GM12878 (cell line): ENCODE measurements around the gene RWDD2A. TPM values are rescaled to one million over a fixed set of nuclear protein-coding genes. Genes with fewer than 3 reads are reported as not detected.

ENCODE experiments used
- ATAC-seq: fragments of 200-7000 bp; cut with Tn5 transposase; 3 replicates; pipeline ENCODE4 v1.9.1; 2020; ENCODE audit warnings: mild to moderate bottlenecking, moderate library complexity
- BruUV-seq: library from RNA; stranded (reverse); fragments of 400-500 nt; replicated peaks from 2 replicates; lab custom pipeline; 2021; lab: Mats Ljungman, UMichigan
- CTCF ChIA-PET: fragments of 300-600 bp; sonication (Branson Sonifier 250); formaldehyde crosslinking; extraction: SDS; loops from one replicate; lab custom pipeline; 2021; ENCODE audit warnings: inconsistent platforms; lab: Yijun Ruan, JAX
- POLR2A ChIA-PET: fragments of 350-600 bp; formaldehyde crosslinking; extraction: SDS; loops from one replicate; lab custom pipeline; 2021; ENCODE audit warnings: inconsistent platforms; lab: Charles Lee
- RAD21 ChIA-PET: fragments of 300-600 bp; sonication (Branson Sonifier 250); formaldehyde crosslinking; loops from one replicate; lab custom pipeline; 2023; ENCODE audit warnings: antibody characterized with exemption; ENCODE audit not compliant: unreplicated experiment; lab: Charles Lee
- SMC1A ChIA-PET: fragments of 300-600 bp; sonication (Branson Sonifier 250); formaldehyde crosslinking; loops from one replicate; lab custom pipeline; 2023; ENCODE audit not compliant: unreplicated experiment, uncharacterized antibody; lab: Charles Lee
- DNase-seq: peaks from one replicate; pipeline ENCODE4 v3.0.0-alpha.2; 2011; ENCODE audit warnings: low read depth, low spot score
- FAIRE-seq: peaks from 3 replicates; lab custom pipeline; 2011; peaks lifted over from hg19 to GRCh38; lab: Jason Lieb, UNC
- H2AFZ ChIP-seq: 2 replicates; pipeline ENCODE4 v1.6.0; 2011; ENCODE audit warnings: low read depth, low read length, control low read depth; ENCODE audit not compliant: control insufficient read depth
- H3K27ac ChIP-seq: 2 replicates; pipeline ENCODE4 v1.5.1; 2011; ENCODE audit warnings: control low read depth; ENCODE audit not compliant: control insufficient read depth, insufficient read depth
- H3K27me3 ChIP-seq, 2 experiments: replicated peaks in 1 of 2; 2 replicates each; pipeline versions ENCODE4 v1.6.0 to v1.6.1; 2011; ENCODE audit warnings: low read length in 1 of 2; ENCODE audit not compliant: control insufficient read depth in 2 of 2, insufficient read depth in 2 of 2
- H3K36me3 ChIP-seq, 2 experiments: 2 replicates each; pipeline ENCODE4 v1.5.1; 2011; ENCODE audit warnings: low read length in 1 of 2; ENCODE audit not compliant: control insufficient read depth in 2 of 2, insufficient read depth in 2 of 2
- H3K4me1 ChIP-seq: 2 replicates; pipeline ENCODE4 v1.6.1; 2011; ENCODE audit warnings: mild to moderate bottlenecking, low read length, moderate library complexity, mixed read lengths; ENCODE audit not compliant: control insufficient read depth, insufficient read depth
- H3K4me2 ChIP-seq: 2 replicates; pipeline ENCODE4 v1.6.0; 2011; ENCODE audit warnings: control low read depth; ENCODE audit not compliant: control insufficient read depth, insufficient read depth
- H3K4me3 ChIP-seq: fragments of 200-600 bp; sonication (generic); 2 replicates; pipeline ENCODE4 v1.5.1; 2016
- H3K79me2 ChIP-seq: 2 replicates; pipeline ENCODE4 v1.6.0; 2011; ENCODE audit warnings: low read length; ENCODE audit not compliant: control insufficient read depth, insufficient read depth
- H3K9ac ChIP-seq: 2 replicates; pipeline ENCODE4 v1.8.0; 2011; ENCODE audit warnings: low read length, control low read depth, mixed read lengths; ENCODE audit not compliant: control insufficient read depth, insufficient read depth
- H3K9me3 ChIP-seq: replicated peaks from 3 replicates; pipeline ENCODE4 v1.5.1; 2011; ENCODE audit warnings: mild to moderate bottlenecking, low read length; ENCODE audit not compliant: control insufficient read depth, insufficient read depth
- H4K20me1 ChIP-seq: 2 replicates; pipeline ENCODE4 v1.6.0; 2011; ENCODE audit not compliant: control insufficient read depth, insufficient read depth
- BMI1 ChIP-seq: fragments of 450-650 bp; IDR thresholded peaks from 2 replicates; pipeline ENCODE4 v1.6.1; 2016; ENCODE audit warnings: mild to moderate bottlenecking, moderate library complexity, borderline replicate concordance
- CREM ChIP-seq: IDR thresholded peaks from 2 replicates; pipeline ENCODE4 v1.6.1; 2014; ENCODE audit warnings: antibody characterized with exemption, low read depth
- ETV6 ChIP-seq, 2 experiments: fragments of 450-650 bp in 1 of 2; IDR thresholded peaks in 1 of 2; conservative IDR thresholded peaks in 1 of 2; 2 replicates each; pipeline ENCODE4 v1.6.1; 2014; ENCODE audit warnings: antibody characterized with exemption in 1 of 2, borderline replicate concordance in 1 of 2, low read depth in 1 of 2, mild to moderate bottlenecking in 1 of 2, moderate library complexity in 1 of 2
- FOS ChIP-seq: IDR thresholded peaks from 3 replicates; pipeline ENCODE4 v1.6.1; 2011; ENCODE audit warnings: borderline replicate concordance; ENCODE audit not compliant: insufficient read length; ENCODE audit errors: extremely low read depth
- GABPA ChIP-seq: IDR thresholded peaks from 2 replicates; pipeline ENCODE4 v1.6.1; 2014; ENCODE audit warnings: antibody characterized with exemption, low read depth, mild to moderate bottlenecking, inconsistent platforms
- IKZF1 ChIP-seq: fragments of 450-650 bp; conservative IDR thresholded peaks from 2 replicates; pipeline ENCODE4 v1.6.1; 2017; ENCODE audit warnings: antibody characterized with exemption, mild to moderate bottlenecking
- NFIC ChIP-seq: IDR thresholded peaks from 2 replicates; pipeline ENCODE4 v1.6.1; 2012; ENCODE audit warnings: low read depth, mild to moderate bottlenecking, inconsistent platforms, low read length, moderate library complexity
- NR2C1 ChIP-seq: fragments of 450-650 bp; IDR thresholded peaks from 2 replicates; pipeline ENCODE4 v1.6.1; 2017; ENCODE audit warnings: antibody characterized with exemption, mild to moderate bottlenecking, moderate library complexity
- NR2C2 ChIP-seq: IDR thresholded peaks from 2 replicates; pipeline ENCODE4 v1.6.1; 2011; ENCODE audit warnings: borderline replicate concordance, low read depth; ENCODE audit not compliant: control insufficient read depth, insufficient read length
- PBX3 ChIP-seq: IDR thresholded peaks from 2 replicates; pipeline ENCODE4 v1.6.1; 2011; ENCODE audit warnings: mild to moderate bottlenecking, low read depth, low read length, moderate library complexity; ENCODE audit not compliant: insufficient replicate concordance
- RFX5 ChIP-seq: IDR thresholded peaks from 2 replicates; pipeline ENCODE4 v1.6.1; 2011; ENCODE audit warnings: low read depth, low read length, improper control_type of control experiment
- TAF1 ChIP-seq: IDR thresholded peaks from 2 replicates; pipeline ENCODE4 v1.6.1; 2011; ENCODE audit warnings: mild to moderate bottlenecking, low read depth, low read length, borderline replicate concordance
- TCF12 ChIP-seq: IDR thresholded peaks from 2 replicates; pipeline ENCODE4 v1.6.1; 2011; ENCODE audit warnings: low read depth, mild to moderate bottlenecking, low read length
- TCF3 ChIP-seq: IDR thresholded peaks from 2 replicates; pipeline ENCODE4 v1.6.1; 2012; ENCODE audit warnings: low read depth, mild to moderate bottlenecking, low read length, borderline replicate concordance; ENCODE audit not compliant: insufficient read depth
- YBX1 ChIP-seq: fragments of 450-650 bp; IDR thresholded peaks from 2 replicates; pipeline ENCODE4 v1.6.1; 2016; ENCODE audit warnings: antibody characterized with exemption
- ZNF217 ChIP-seq: fragments of 450-650 bp; IDR thresholded peaks from 2 replicates; pipeline ENCODE4 v1.6.1; 2017; ENCODE audit warnings: antibody characterized with exemption, mild to moderate bottlenecking
- ZNF274 ChIP-seq: IDR thresholded peaks from one replicate; pipeline ENCODE4 v1.8.0; 2011; ENCODE audit not compliant: insufficient read length, insufficient read depth
- ZNF622 ChIP-seq: fragments of 450-650 bp; IDR thresholded peaks from 2 replicates; pipeline ENCODE4 v1.6.1; 2017; ENCODE audit warnings: mild to moderate bottlenecking, inconsistent platforms
- WGBS: methylation state at CpG from one replicate; pipeline ENCODE4 v1.1.6; 2016; ENCODE audit warnings: low lambda C conversion rate; ENCODE audit not compliant: insufficient replicate concordance, insufficient coverage; ENCODE audit errors: missing lambda C conversion rate; 5-methylcytosine and 5-hydroxymethylcytosine counted together
- in situ Hi-C: fragments of 300-500 bp; cut with MboI; formaldehyde crosslinking; loops from 9 replicates; pipeline ENCODE4 v1.14.3; 2018; ENCODE audit warnings: mixed read lengths
- intact Hi-C: fragments of 100-400 bp; cut with micrococcal nuclease; formaldehyde crosslinking; loops from one replicate; pipeline ENCODE4 v1.14.2; 2022; ENCODE audit not compliant: unreplicated experiment
- polyA plus RNA-seq, 11 experiments: library from polyadenylated mRNA; depleted of rRNA in 4 of 11; unstranded in 6 of 11; stranded (reverse) in 5 of 11; fragments of >200 nt; fragmentation: Nextera tagmentation in 4 of 11; fragmentation: Illumina TruSeq in 1 of 11; extraction: Ambion mirVana in 4 of 11; extraction: Trizol in 1 of 11; gene quantifications; 1 replicate in 1 of 11; 2 replicates in 10 of 11; pipeline versions ENCODE4 v1.2.1 to v1.2.3, GENCODE V29; 2011 to 2016; ENCODE audit warnings: inconsistent platforms in 2 of 11, missing spikeins in 2 of 11, low read depth in 1 of 11
- total RNA-seq, 4 experiments: library from RNA; depleted of rRNA in 3 of 4; stranded (reverse); fragments of >200 nt in 3 of 4; fragmentation: Illumina TruSeq in 1 of 4; extraction: Trizol in 1 of 4; gene quantifications; 2 replicates each; pipeline versions ENCODE4 v1.2.1 to v1.2.3, GENCODE V29; 2013 to 2021
- TF ChIP-seq, protein P1 (sequence below): fragments of 450-650 bp; formaldehyde crosslinking; IDR thresholded peaks from 2 replicates; pipeline ENCODE4 v1.4.0; 2020; ENCODE audit warnings: mild to moderate bottlenecking, moderate library complexity

RWDD2A gene
- total and polyA plus RNA-seq, 10 of the 15 experiments (the other 5 are each of a cell fraction or from before 2014, with no cell fraction given), result 2.3 to 4.6 (median 2.9) TPM

GRCh38 chr6:83151114-83151513, 42.0 kb upstream of the RWDD2A start:
- no peak overlapping the region for H3K4me2 ChIP-seq
- RAD21 ChIA-PET, result no interaction called here
- FAIRE-seq (no peak), DNase-seq (no peak), ATAC-seq (no peak)
- POLR2A ChIA-PET, result no interaction called here
- SMC1A ChIA-PET, result no interaction called here
- H4K20me1 ChIP-seq, result no peaks in the 10 kb centered on the region
- H3K79me2 ChIP-seq, result no peaks in the 10 kb centered on the region
- H3K36me3 ChIP-seq, result peaks cover 0 to 5% of the 10 kb centered on the region in 2 experiments; a peak in 3 of 4 replicates
- H3K9ac ChIP-seq, result no peak overlapping the region
- CTCF ChIA-PET, result interaction anchor here (0.7 kb wide), 1 partner anchor 161 kb away, joined by 3 read pairs; no protein-coding TSS in a partner anchor
- no TSS peak for BruUV-seq
- no peak overlapping the region for H2AFZ ChIP-seq
- H3K4me1 ChIP-seq, result no peaks in the 10 kb centered on the region
- intact Hi-C loops, result no loop called here
- no peak overlapping the region for H3K27ac ChIP-seq
- TF ChIP-seq CREM, result no peak
- no peak for TF ChIP-seq ETV6 (conservative IDR thresholded peaks at IDR 0.05 in 1 of 2, IDR thresholded peaks at IDR 0.05 in 1 of 2; ENCODE audit: borderline replicate concordance in 1 of 2, low read depth in 1 of 2)
- no peak for TF ChIP-seq GABPA
- no peak for TF ChIP-seq FOS
- TF ChIP-seq, protein P1, sequence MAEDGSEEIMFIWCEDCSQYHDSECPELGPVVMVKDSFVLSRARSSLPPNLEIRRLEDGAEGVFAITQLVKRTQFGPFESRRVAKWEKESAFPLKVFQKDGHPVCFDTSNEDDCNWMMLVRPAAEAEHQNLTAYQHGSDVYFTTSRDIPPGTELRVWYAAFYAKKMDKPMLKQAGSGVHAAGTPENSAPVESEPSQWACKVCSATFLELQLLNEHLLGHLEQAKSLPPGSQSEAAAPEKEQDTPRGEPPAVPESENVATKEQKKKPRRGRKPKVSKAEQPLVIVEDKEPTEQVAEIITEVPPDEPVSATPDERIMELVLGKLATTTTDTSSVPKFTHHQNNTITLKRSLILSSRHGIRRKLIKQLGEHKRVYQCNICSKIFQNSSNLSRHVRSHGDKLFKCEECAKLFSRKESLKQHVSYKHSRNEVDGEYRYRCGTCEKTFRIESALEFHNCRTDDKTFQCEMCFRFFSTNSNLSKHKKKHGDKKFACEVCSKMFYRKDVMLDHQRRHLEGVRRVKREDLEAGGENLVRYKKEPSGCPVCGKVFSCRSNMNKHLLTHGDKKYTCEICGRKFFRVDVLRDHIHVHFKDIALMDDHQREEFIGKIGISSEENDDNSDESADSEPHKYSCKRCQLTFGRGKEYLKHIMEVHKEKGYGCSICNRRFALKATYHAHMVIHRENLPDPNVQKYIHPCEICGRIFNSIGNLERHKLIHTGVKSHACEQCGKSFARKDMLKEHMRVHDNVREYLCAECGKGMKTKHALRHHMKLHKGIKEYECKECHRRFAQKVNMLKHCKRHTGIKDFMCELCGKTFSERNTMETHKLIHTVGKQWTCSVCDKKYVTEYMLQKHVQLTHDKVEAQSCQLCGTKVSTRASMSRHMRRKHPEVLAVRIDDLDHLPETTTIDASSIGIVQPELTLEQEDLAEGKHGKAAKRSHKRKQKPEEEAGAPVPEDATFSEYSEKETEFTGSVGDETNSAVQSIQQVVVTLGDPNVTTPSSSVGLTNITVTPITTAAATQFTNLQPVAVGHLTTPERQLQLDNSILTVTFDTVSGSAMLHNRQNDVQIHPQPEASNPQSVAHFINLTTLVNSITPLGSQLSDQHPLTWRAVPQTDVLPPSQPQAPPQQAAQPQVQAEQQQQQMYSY (CRISPR knock-in tag), result no peak
- no peak for TF ChIP-seq RFX5
- no peak for TF ChIP-seq YBX1
- no peak for TF ChIP-seq ZNF274
- no peak for TF ChIP-seq BMI1
- TF ChIP-seq TCF12, result no peak
- TF ChIP-seq ZNF622, result no peak
- no peak for TF ChIP-seq NR2C1
- TF ChIP-seq PBX3, result no peak
- no peak for TF ChIP-seq IKZF1
- TF ChIP-seq TAF1, result no peak
- TF ChIP-seq TCF3, result no peak
- no peak for TF ChIP-seq NFIC
- no peak for TF ChIP-seq NR2C2
- no peak for TF ChIP-seq ZNF217
- H3K9me3 ChIP-seq, result no peaks in the 10 kb centered on the region
- no peak overlapping the region for H3K4me3 ChIP-seq
- in situ Hi-C loops, result no loop called here
- 98% methylated on average over 2 of the region's 2 CpGs for WGBS
- no peaks in the 10 kb centered on the region for H3K27me3 ChIP-seq
